Right lobe of liver (tissue), 6 donors: Measurements from ENCODE around the gene NR2F6. TPM values are rescaled to one million over a fixed set of nuclear protein-coding genes. Genes with fewer than 3 reads are reported as not detected.

Experiments used
- ATAC-seq, 4 donors: fragments of 200-7000 bp; cut with Tn5 transposase; one replicate each; pipeline ENCODE4 v1.9.1; 2020; ENCODE audit warnings: mild to moderate bottlenecking in 4 of 4, moderate library complexity in 4 of 4
- DNase-seq, 3 donors: peaks; one replicate each; pipeline ENCODE4 v3.0.0-alpha.2; 2020
- H3K27ac ChIP-seq, 3 donors: fragments of 200-600 bp; one replicate each; pipeline ENCODE4 v1.8.0; 2022
- H3K27me3 ChIP-seq, 2 donors: fragments of 200-600 bp; one replicate each; pipeline ENCODE4 v1.8.0; 2022
- H3K36me3 ChIP-seq, 4 donors: fragments of 200-600 bp; sonication (generic) in 1 of 4; one replicate each; pipeline versions ENCODE4 v1.5.1 to v1.8.0; 2017 to 2022; ENCODE audit warnings: control low read depth in 1 of 4
- H3K4me1 ChIP-seq, 4 donors: fragments of 200-600 bp; sonication (generic) in 1 of 4; one replicate each; pipeline versions ENCODE4 v1.5.1 to v1.8.0; 2017 to 2022; ENCODE audit warnings: control low read depth in 1 of 4
- H3K4me3 ChIP-seq, 3 donors: fragments of 200-600 bp; one replicate each; pipeline ENCODE4 v1.8.0; 2022
- H3K9me3 ChIP-seq, 4 donors: fragments of 200-600 bp; sonication (generic) in 1 of 4; one replicate each; pipeline versions ENCODE4 v1.5.1 to v1.8.0; 2017 to 2022; ENCODE audit warnings: control low read depth in 1 of 4
- CTCF ChIP-seq, 4 donors: fragments of 200-600 bp in 3 of 4; fragments of 450-650 bp in 1 of 4; IDR thresholded peaks; one replicate each; pipeline versions ENCODE4 v1.5.1 to v1.8.0; 2016 to 2022; ENCODE audit warnings: antibody characterized with exemption in 4 of 4, mild to moderate bottlenecking in 2 of 4
- POLR2A ChIP-seq: fragments of 450-650 bp; IDR thresholded peaks from one replicate; pipeline ENCODE4 v1.6.1; 2017; ENCODE audit warnings: antibody characterized with exemption, mild to moderate bottlenecking
- WGBS: methylation state at CpG from one replicate; pipeline ENCODE4 v1.1.6; 2018; ENCODE audit warnings: low coverage, low lambda C conversion rate; ENCODE audit not compliant: insufficient coverage; ENCODE audit errors: missing lambda C conversion rate; 5-methylcytosine and 5-hydroxymethylcytosine counted together
- intact Hi-C, 2 donors: fragments of 100-400 bp; cut with DNase I; formaldehyde crosslinking; loops; one replicate each; pipeline versions ENCODE4 v1.11.2 to v1.14.1; 2022
- total RNA-seq, 6 experiments: library from RNA; depleted of rRNA in 2 of 6; stranded (reverse); fragments of >200 nt in 2 of 6; fragmentation: NEBNext Ultra II Directional in 3 of 6; extraction: Animal tissue kit (Norgen Biotek cat#: 25700) in 3 of 6; gene quantifications; one replicate each; pipeline versions ENCODE4 v1.1.0 to v1.2.4, GENCODE V29; 2016 to 2023
- donor health status: DM: no; HTN: yes; CAD: no.
- donor health status: DM: no; HTN: no; CAD: no.
- donor health status: DM: no; HTN: no; CAD: no.
- donor health status: DM: no; HTN: yes; CAD: no.
- donor health status: DM: no; HTN: yes; CAD: no.

The NR2F6 gene
- total RNA-seq, 6 experiments from 2014 or later, result 48.5 to 105 (median 80.9) TPM

GRCh38 chr19:17183858-17184321, 61.8 kb downstream of the NR2F6 start:
- Histone ChIP-seq H3K27me3 (no peaks in the 10 kb centered on the region), H3K4me3 (no peak overlapping the region), H3K9me3 (no peaks in the 10 kb centered on the region), H3K36me3 (peaks cover 0 to 31% (median 0%) of the 10 kb centered on the region in 4 donors), H3K27ac (peak overlapping the region in 1 of 3 donors; percentile 18), H3K4me1 (no peaks in the 10 kb centered on the region)
- intact Hi-C loops, result no loop called here
- no peak for DNase-seq
- ATAC-seq, result peak; percentile 15 to 58 (median 28)
- TF ChIP-seq CTCF (IDR thresholded peaks at IDR 0.05) (no peak), POLR2A (no peak)
- WGBS, result 52% methylated on average over 11 of the region's 11 CpGs

GRCh38 chr19:17183271-17183761, 62.4 kb downstream of the NR2F6 start:
- Histone ChIP-seq H3K27ac (no peak overlapping the region), H3K36me3 (peaks cover 0 to 25% (median 0%) of the 10 kb centered on the region in 4 donors), H3K4me1 (no peaks in the 10 kb centered on the region), H3K4me3 (no peak overlapping the region), H3K9me3 (no peaks in the 10 kb centered on the region), H3K27me3 (no peaks in the 10 kb centered on the region)
- intact Hi-C loops, result no loop called here
- TF ChIP-seq CTCF (IDR thresholded peaks at IDR 0.05), result no peak
- TF ChIP-seq POLR2A, result no peak
- 71% methylated on average over 9 of the region's 14 CpGs for WGBS
- DNase-seq, result no peak
- peak in 3 of 4 donors; percentile 13 to 44 (median 26) for ATAC-seq

Other genes starting within 250 kb of the NR2F6 start
- 1 to 10 TPM in 4 of 6 experiments, under 1 TPM in 2; 0.90 to 1.8 (median 1.2) TPM for gene CPAMD8, start 219.1 kb downstream of the NR2F6 start, total RNA-seq
- gene HAUS8, start 170.5 kb downstream of the NR2F6 start, total RNA-seq, result 1 to 10 TPM; 3.7 to 8.5 (median 5.8) TPM
- gene MYO9B, start 170.1 kb downstream of the NR2F6 start, total RNA-seq, result 10 to 100 TPM; 25.4 to 38.7 (median 36.0) TPM
- 10 to 100 TPM; 13.5 to 20.3 (median 18.6) TPM for gene USE1, start 30.6 kb downstream of the NR2F6 start, total RNA-seq
- gene OCEL1, start 19.7 kb downstream of the NR2F6 start, total RNA-seq, result 10 to 100 TPM; 17.8 to 64.2 (median 31.2) TPM
- gene USHBP1, start 18.8 kb upstream of the NR2F6 start, total RNA-seq, result 1 to 10 TPM in 5 of 6 experiments, under 1 TPM in 1; 0.81 to 3.6 (median 1.7) TPM
- gene BABAM1, start 21.5 kb upstream of the NR2F6 start, total RNA-seq, result 10 to 100 TPM; 29.2 to 51.3 (median 37.9) TPM
- gene ANKLE1, start 36.0 kb upstream of the NR2F6 start, total RNA-seq, result under 1 TPM; 0.06 to 0.65 (median 0.37) TPM
- 10 to 100 TPM in 5 of 6 experiments, 1 to 10 TPM in 1; 8.3 to 27.3 (median 15.8) TPM for gene ABHD8, start 57.5 kb upstream of the NR2F6 start, total RNA-seq
- gene MRPL34, start 60.0 kb upstream of the NR2F6 start, total RNA-seq, result 100 to 1,000 TPM in 4 of 6 experiments, 10 to 100 TPM in 2; 63.5 to 363 (median 122) TPM
- gene DDA1, start 63.6 kb upstream of the NR2F6 start, total RNA-seq, result 10 to 100 TPM; 10.4 to 23.4 (median 14.1) TPM
- 1 to 10 TPM; 5.0 to 8.8 (median 6.6) TPM for gene ANO8, start 88.9 kb upstream of the NR2F6 start, total RNA-seq
- gene GTPBP3, start 91.6 kb upstream of the NR2F6 start, total RNA-seq, result 10 to 100 TPM; 10.3 to 23.6 (median 13.6) TPM
- 10 to 100 TPM in 1 of 6 experiments, 1 to 10 TPM in 4, under 1 TPM in 1; 0.78 to 16.6 (median 4.1) TPM for gene PLVAP, start 131.4 kb upstream of the NR2F6 start, total RNA-seq
- gene CCDC194, start 148.3 kb upstream of the NR2F6 start, total RNA-seq, result 1 to 10 TPM in 1 of 6 experiments, under 1 TPM in 3, not detected in 2; 0.26 to 1.2 (median 0.36) TPM
- gene BST2, start 159.7 kb upstream of the NR2F6 start, total RNA-seq, result 100 to 1,000 TPM in 3 of 6 experiments, 10 to 100 TPM in 3; 78.2 to 157 (median 96.2) TPM
- 10 to 100 TPM; 13.5 to 38.0 (median 15.8) TPM for gene MVB12A, start 174.1 kb upstream of the NR2F6 start, total RNA-seq
- gene TMEM221, start 202.7 kb upstream of the NR2F6 start, total RNA-seq, result under 1 TPM in 3 of 6 experiments, not detected in 3; 0.12 to 0.19 (median 0.16) TPM
- not detected for gene NXNL1, start 215.0 kb upstream of the NR2F6 start, total RNA-seq
- gene SLC27A1, start 224.6 kb upstream of the NR2F6 start, total RNA-seq, result 10 to 100 TPM in 1 of 6 experiments, 1 to 10 TPM in 5; 5.1 to 12.3 (median 6.1) TPM